Measurements from ENCODE around the gene EHD1.
"Not testable (repeated sequence)": the region's sequence is repeated elsewhere in the genome, so short reads cannot be mapped to it uniquely, and the experiment has no call there.

The EHD1 gene

GRCh38 chr11:64855596-64856304 is 22.7 kb downstream of the EHD1 start:
- no peak for DNase-seq

- peak; percentile 71 for DNase-seq
These were observed 23.6 kb downstream of the EHD1 start for GRCh38 chr11:64854534-64855502.

- DNase-seq, result no peak
These were observed 24.3 kb downstream of the EHD1 start for GRCh38 chr11:64854157-64854533.

GRCh38 chr11:64853709-64854108 is 24.7 kb downstream of the EHD1 start:
- no peak for DNase-seq

GRCh38 chr11:64852804-64853509 is 25.5 kb downstream of the EHD1 start:
- no peak for DNase-seq

GRCh38 chr11:64851831-64852351 is 26.5 kb downstream of the EHD1 start:
- no peak for DNase-seq

- no peak for DNase-seq
These were observed 27.3 kb downstream of the EHD1 start for GRCh38 chr11:64850979-64851567.

GRCh38 chr11:64849598-64850356 is 28.6 kb downstream of the EHD1 start:
- no peak for DNase-seq

GRCh38 chr11:64848826-64849597 is 29.4 kb downstream of the EHD1 start:
- DNase-seq, result no peak

GRCh38 chr11:64848214-64848825 is 30.1 kb downstream of the EHD1 start:
- DNase-seq, result no peak

- peak; percentile 94 for DNase-seq
These were observed 31.3 kb downstream of the EHD1 start for GRCh38 chr11:64846998-64847666.

GRCh38 chr11:64845776-64846129 is 32.7 kb downstream of the EHD1 start:
- not testable (repeated sequence) for DNase-seq

- no peak for DNase-seq
These were observed 33.2 kb downstream of the EHD1 start for GRCh38 chr11:64845129-64845775.

GRCh38 chr11:64844330-64845128 is 33.9 kb downstream of the EHD1 start, which contains the start of gene CDC42BPG:
Gene CDC42BPG, minus strand, starts transcription at chr11:64844653. Its CDS starts 84 bp downstream, at chr11:64844569.
- DNase-seq, result peak; percentile 76

- no peak for DNase-seq
These were observed 34.6 kb downstream of the EHD1 start for GRCh38 chr11:64843686-64844329.

GRCh38 chr11:64842851-64843685 is 35.4 kb downstream of the EHD1 start:
- DNase-seq, result no peak

- DNase-seq, result no peak
These were observed 36.1 kb downstream of the EHD1 start for GRCh38 chr11:64842366-64842759.

Data from right hindlimb (tissue), 1 donor.